ENCODE data around the gene PLA2G2E.

DNA sequence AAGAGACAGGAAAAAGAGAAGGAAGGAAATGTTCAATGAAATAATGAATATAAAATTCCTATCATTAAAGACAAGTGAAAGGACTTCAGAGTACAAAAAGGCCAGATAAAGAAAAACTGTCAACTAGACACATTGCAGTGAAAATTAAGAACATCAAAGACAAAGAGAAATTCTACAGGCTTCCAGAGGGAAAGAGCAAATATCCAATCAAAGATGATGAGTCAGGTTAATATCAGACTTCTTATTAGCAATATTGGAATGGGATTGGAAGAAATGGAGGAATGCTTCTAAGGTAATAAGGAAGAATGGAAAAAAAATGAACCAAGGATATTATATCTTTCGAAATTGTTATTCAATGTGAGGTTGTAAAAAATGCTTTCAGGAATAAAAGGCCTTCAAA lies 48.2 kb upstream of the PLA2G2E start:
- TF ChIP-seq CTCF (IDR thresholded peaks at IDR 0.05; ENCODE audit: low read depth, low read length) (no peak), MAX (IDR thresholded peaks at IDR 0.05; ENCODE audit: low read depth, low read length) (no peak)

Data from NB4 (cell line).